GM19438 (cell line): ENCODE measurements around the gene MTA1.

Source experiments
- ATAC-seq: cut with Tn5 transposase; IDR thresholded peaks from one replicate; pipeline ENCODE4 v1.9.1; 2021; ENCODE audit warnings: low read depth; ENCODE audit not compliant: unreplicated experiment

The MTA1 gene

DNA sequence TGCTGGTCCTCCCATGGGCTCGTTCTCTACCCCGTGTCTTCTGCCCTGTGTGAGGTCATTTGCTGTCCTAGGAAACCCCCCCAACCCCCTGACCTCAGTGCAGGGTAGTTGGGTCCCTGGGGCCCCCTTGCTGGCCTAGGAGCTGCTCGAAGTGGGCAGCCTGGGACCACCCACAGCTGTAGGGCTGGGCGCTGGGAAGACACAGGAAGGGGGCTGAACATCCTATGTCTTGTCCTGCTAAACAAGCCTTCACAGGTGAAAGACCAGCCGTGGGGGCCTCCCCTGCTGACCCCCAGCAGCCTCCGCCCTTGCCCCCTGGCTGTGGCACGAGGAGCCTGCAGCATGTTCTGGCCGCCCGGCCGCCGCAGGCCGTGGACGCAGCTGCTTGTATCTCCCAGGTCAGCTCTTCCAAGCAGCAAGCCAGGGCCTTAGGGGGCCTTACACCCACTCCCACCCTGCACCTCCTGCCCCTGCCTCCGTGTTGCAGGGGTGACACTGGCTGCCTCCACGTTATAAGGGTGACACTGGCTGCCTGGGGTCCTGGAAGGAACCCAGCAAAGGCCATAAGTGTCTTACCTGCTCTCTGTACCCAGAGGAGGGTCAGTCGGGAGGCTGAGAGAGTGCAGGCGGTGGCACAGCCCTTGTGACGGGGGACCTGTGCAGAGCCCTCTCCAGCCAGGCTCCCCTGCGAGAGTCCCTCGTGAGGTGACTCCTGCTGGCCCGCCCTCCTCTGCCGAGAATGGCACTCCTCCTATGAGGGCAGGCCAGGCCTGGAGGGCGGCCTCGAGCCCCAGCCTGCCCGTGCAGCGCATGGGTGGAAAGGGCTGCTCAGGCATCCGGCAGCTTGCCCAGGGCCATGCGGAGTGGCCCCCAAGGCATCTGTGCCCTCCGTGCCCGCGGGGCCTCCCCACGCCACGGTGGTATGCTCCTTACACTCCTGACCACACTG is 32.8 kb upstream of the MTA1 start:
- ATAC-seq = no peak

DNA sequence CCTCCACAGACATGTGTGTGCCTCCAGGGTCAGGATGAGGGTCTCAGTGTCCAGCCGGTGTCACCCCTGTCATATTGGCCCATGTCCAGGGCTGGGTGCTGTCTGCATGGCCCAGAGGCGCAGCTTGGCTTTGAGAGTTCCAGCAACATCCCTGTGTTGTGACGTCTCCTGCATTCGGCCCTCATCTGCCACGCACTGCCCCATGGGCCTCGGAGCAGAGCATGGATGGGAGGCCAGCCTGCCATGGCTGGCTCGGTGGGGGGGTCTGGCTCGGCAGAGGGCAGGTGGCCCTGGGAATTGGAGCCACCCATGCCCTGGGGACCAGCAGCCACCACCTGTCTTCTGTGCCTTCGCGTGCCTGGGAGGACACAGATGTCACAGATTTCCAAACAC is 32.1 kb upstream of the MTA1 start:
- no peak for ATAC-seq

DNA sequence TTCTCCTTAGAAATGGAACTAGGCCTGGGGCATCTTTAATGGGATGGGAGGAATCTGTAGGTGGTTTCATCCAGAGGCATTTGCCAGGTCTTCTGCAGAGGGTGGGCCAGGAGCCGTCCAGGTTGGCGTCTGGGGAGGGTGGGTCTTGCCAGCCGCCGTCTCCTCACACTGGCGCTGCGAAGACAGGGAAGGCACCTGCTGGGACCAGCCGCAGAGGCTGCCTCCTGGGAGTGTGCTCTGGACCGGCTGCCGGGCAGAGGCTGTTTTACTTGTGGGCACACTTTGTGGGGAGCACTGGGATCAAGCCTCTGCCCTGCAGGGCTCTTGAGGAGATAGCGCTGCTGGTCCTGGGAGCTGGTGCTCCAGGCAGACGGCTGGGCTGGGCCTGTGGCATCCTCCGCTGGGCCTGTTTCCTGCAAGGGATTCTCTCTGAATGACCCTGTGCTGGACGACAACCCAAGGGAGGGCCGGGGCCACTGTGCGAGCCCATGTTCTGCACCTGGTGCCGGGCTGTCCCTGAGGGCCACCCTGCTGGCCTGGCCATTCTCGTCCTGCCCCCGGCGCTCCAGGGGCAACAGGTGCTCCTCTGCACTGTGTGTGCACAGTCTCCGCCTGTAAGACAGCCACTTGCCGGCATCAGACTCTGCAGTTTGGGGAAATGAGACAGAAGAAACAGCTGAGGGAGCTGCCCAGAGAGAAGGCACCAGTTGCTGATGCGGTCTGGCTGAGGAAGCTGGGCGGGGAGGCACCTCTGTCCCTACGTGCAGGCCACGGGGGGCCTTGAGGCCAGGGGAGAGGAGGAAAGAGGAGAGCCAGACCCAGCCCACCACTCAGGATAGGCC is 31.3 kb upstream of the MTA1 start:
- no peak for ATAC-seq

DNA sequence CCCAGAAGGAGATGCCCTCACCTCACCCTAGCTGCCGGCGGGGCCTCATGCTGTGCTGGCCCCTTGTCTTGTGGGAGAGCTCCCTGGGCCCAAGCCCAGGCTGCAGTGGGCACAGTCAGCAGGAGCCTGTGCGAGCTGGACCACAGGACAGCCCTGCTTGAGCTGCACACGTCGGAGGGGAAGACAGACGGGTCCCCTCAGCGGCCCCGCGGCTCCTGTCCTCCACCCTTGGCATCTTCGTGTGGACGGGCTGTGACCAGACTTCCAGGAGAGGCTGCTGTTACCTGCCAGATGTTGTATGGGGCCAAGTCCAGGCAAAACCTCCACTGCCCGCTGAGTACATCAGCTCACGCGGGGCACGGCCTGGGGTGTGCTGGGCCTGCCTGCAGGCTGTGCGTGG is 30.7 kb upstream of the MTA1 start:
- ATAC-seq = no peak

DNA sequence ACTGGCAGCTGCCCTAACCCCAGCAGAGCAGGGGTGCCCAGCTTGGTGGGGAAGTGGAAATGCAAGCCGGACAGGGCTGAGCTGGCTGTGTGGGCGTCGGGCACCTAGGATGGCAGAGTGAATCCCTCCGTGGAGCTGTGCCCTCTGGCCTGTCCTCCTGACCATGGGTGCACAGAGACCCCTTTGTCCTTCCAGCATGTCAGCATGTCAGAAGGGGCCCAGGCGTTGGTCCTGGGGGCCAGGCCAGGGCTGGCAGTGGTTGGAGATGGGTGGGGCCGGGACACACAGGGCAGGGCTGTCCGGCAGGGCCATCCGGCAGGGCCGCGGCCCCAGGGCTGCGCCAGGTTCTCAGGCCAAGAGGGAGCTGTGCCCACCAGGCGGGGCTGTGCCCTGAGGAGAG is 30.1 kb upstream of the MTA1 start:
- no peak for ATAC-seq

DNA sequence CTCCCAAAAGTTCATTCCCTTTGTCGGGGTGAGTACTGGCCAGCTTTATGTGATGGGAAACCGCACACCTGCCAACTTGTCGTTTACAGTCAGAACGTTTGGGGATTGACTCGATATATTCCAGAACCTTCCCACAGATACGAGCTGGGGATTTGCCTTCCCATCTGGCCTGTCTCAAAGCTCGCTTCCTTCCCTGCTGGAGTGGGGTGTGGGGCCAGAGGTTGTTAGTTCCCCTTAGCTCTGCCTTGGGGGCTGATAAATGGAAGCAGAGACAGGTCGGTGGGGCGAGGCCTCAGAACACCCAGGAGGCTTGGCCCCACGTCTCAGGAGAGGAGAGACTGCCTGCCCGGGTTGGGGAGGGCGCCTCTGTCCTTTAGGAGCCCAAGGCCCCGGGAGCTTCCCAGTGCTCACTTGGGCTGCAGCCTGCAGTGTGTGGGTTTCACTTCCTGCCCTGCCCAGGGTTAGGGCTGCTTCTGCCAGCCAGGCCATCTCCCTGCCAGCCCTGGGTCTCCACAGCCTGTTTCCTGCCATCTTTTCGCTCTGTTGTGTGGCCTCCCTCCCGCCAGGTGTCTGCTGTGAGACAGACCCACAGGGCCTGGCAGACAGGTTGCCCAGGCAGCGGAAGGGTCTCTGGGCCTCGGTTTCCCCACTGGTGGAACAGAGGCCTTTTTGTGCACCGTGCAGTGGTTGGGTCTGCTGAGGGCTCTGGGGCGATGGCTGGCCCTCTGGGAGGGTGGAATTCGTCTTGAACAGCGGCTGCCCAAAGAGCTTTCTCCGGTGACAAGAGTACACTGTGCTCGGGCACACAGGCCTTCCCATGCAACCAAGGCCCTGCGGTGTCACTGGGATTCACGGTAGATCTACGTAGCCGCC is 29.4 kb upstream of the MTA1 start:
- no peak for ATAC-seq

DNA sequence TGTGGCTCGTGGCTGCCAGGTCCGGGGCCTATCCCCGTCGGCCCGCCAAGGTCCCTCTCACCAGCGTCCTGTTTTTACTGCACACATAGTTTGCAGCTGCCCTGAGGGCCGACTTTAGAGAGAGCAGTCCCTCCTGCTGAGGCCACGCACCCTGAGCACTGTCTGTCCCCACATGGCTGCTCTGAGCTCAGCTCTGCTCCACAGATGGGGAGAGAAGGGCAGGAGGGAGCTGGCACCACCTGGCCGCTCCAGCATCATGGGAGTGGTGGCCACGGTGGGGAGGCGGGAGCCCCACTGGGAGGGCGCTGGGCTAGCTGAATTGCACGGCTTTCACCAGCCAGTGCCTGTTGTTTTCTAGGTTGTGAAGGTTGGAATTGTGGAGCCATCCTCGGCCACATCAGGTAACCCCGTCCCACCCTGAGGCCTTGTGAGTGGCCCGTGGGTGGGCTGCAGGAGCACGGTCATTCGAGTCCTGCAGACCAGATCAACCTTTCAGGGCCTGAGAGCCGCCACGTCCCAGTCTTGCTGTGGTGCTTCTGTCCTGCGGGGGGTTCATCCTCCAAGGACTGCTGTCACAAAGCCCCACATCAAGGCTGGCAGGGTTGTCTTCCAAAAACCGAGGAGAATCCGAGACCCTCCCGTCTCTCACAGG is 28.7 kb upstream of the MTA1 start:
- ATAC-seq = no peak

DNA sequence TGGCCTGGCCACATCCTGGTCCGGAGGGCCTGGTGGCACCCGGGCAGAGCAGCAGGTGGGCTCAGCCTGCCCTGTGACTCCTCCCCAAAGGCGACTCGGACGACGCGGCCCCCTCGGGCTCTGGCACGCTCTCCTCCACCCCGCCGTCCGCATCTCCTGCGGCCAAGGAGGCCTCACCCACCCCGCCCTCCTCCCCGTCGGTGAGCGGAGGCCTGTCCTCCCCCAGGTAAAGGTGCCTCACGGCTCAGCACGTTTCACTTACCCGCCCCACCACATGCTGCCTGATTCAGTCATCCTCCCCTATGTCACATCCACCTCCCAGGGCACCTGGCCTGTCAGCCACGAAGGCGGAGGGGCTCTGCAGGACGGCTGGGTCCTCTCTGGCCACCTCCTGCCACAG is 28.1 kb upstream of the MTA1 start:
- no peak for ATAC-seq

DNA sequence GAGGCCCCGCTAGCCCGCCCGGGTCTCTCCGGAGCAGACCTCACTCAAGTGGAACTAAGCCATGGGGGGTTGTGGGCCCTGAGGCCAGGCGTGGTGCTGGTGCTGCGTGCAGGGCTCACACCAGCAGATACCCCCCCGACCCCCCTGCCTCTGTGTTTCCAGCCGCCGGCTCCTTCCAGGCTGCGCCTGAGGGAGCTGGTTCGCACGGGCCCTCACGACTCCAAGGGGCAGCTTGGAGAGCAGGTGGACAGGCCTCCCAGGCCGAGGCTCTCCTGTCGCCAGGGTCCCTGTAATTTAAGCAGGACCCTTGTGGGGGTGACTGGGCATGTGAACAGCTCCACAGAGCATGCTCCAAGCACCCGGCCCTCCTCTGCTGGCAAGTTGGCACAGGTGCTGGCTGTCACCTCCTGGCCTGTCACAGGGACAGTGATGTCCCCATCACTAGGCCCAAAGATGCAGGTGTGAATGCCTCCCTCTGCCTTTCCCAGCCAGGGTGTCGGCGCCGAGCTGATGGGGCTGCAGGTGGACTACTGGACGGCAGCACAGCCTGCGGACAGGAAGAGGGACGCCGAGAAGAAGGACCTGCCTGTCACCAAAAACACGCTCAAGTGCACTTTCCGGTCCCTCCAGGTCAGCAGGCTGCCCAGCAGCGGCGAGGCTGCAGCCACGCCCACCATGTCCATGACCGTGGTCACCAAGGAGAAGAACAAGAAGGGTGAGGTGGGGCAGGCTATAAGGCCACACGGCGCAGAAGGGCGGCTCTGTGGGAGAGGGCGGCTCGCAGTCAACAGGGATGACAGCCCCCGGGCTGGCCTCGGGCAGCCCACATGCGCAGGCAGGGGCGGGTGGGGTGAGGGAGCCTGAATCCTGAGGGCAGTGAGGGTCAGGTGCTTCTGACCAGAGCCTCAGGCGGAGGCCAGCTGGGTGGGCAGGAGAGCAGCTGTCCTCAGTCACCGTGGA is 27.2 kb upstream of the MTA1 start:
- ATAC-seq = no peak

DNA sequence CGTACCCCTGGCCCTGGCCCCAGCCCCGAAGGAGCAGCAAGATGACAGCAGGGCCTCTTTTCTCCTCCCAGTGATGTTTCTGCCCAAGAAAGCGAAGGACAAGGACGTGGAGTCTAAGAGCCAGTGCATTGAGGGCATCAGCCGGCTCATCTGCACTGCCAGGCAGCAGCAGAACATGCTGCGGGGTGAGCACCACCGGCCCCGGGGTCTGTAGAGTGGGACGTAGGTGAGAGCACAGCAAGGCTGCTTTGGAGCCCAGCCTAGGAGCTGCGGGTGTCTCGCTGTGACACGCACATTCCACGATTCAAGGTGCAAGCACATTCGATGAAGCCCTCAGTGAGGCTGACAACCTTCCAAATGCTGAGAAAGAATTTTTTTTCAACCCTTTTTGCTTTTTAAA is 26.5 kb upstream of the MTA1 start:
- ATAC-seq = no peak

DNA sequence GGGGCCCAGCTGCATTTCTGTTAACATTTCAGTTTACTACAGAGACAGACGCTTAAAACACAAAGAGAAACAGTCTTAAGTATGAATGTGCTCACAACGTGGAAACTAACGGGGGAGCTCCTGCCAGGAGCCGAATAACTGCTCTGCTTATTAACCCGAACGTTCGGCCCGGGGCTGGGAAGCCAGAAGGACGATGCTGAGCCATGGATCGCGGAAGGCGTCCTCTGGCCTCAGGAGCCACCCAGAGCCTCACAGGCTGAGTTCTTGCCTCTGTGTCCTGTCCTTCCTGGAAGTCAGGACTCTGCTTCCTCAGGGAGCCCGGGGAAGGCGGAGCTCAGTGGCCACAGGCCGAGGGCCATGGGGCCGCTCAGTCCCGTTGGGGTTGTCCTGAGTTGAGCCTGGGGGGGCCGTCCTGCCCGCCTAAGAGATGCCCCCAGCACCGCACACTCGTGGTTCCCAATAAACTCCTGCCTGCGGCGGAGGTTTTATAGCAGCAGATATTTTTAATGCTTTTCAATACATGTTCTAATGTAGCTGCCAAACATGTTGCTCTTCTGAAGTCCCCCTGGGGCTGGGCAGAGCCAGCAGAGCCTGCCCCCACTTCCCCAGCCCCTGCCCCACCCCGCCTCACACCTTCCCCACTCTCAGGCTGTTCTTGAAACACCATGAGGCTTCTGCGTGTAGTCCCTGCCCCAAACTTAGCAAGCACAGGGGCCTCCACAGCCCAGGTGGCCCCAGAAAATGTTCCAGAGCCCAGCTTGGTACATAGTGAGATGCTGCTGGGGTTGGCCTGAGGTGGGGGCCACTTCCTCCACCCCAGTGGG is 24.7 kb upstream of the MTA1 start:
- no peak for ATAC-seq

DNA sequence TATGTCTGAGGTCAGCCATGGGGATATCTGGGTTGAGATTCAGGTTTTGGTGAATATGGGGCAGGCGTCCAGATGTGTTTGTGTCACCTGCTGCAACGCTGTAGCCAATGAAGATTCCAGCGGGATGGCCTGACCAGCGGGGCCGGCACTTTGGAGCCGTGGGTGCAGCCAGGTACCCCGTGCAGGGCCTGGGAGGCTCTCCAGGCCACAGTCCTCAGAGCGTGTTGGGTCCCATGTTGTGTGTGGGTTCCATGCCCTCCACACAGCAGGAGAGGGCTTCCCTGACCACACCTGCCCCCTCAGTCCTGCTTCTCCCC is 24.1 kb upstream of the MTA1 start:
- ATAC-seq = no peak

DNA sequence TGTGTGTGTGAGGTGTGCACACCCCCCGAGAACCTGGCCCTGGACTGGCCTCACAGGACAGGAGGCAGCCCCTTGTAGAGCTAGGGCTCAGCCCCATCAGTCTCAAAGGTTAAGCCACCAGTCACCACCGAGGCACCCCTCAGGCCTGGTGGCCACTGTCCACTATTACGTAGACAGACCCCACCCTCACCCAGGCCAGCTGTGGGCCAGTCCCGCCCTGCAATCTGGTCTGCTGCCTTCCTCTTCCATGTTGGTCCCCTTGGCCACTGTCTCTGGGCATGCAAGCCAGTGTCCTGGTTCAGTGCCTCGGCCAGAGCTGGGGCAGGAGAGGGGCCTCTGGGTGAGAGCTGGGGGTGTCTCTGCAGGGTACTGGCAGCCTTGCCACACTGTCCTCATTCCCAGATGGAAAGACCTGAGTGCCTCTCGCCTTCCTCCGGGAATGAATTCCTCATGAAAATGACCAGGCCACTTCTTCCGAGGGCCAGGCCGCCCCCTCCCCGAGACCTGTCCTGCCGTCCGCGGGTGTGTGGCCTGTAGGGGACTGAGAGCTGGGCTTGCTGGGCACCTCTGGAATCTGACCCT is 22.2 kb upstream of the MTA1 start:
- ATAC-seq = no peak

DNA sequence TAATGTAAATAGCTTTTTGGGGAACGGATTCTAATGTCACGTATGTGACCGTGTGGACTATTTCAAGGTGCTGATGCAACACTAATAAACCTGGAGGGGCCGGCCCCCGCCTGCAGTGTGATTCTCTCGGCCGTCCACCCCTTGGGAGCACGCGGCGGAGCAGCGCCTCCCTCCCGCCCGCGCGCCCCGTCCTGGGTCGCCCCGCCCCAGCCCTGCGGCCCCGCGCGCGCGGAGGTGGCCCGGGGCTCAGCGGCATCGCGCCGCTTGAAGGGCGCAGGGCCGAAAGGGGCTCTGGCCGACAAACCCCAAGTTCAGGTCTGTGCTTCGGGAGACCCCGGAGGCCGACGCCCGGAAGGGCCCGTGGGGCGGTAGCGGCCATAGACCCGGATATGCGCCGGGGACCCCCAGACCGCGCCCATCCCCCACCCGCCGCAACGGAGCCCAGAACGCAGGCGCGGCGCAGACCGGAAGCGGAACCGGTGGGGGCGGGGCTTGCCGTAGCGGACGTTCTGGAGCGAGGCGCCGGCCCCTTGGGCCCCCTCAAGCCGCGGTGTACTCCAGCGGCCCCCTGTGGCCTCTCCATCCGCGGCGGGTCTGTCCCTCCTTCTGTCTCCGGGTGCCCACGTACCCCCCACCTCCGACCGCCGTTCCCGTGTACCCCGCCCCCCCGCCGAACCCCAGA is 21.4 kb upstream of the MTA1 start, which contains the start of gene TEX22:
TEX22 (plus strand) TSS at position 495 of the 682 bp plus-strand sequence. CDS start 803 bp downstream, outside the sequence.
- peak; percentile 78 for ATAC-seq

DNA sequence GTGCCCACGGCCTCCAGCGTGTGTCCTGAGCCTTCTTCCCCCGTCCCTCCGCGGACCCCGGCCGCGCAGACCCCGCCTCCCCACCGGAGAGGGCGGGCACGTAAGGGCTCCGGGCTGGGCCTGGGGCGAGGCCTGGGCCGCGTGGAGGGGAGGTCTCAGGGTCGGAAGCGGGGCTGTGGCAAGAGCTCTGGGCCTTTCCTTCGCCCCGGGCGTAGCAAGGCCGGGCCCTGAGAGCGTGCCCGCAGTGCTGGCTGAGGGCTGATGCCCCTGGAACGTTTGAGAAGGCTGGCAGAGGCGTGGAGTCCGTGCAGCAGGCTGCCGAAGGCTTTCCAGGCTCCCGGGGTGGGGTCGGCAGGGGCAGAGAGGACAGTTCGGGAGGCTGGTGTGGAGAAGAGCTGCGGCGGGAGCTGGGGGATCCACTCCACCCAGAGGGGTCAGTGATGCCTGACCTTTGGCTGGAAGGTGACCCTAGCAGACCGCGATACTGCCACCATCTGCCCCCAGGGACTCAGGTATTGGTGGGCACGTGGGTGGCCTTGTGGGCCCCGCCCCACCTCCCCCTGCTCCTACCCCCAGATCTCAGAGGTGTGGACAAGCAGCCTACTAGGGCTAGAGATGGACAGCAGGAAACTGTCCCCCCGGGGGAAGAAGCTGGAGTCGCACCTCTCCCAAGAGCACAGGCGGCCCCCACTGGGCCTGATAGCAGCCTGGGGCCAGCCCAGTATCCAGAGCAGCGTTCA is 20.7 kb upstream of the MTA1 start:
- ATAC-seq = peak; percentile 42

DNA sequence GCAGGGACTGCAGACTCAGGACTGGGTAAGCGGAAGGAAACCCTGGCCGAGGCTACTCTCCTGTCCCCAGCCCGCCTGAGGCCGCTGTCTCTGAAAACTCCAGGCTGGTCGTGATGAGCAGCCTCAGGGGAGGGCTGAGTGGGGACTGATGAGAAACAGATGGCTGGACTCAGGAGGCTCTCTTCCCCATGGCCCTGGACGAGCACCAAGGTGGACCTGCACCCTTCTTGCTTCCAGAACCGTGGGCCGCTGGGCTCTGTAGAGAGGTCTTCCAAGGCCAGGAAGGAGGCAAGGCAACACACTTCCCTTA is 20.2 kb upstream of the MTA1 start:
- no peak for ATAC-seq

DNA sequence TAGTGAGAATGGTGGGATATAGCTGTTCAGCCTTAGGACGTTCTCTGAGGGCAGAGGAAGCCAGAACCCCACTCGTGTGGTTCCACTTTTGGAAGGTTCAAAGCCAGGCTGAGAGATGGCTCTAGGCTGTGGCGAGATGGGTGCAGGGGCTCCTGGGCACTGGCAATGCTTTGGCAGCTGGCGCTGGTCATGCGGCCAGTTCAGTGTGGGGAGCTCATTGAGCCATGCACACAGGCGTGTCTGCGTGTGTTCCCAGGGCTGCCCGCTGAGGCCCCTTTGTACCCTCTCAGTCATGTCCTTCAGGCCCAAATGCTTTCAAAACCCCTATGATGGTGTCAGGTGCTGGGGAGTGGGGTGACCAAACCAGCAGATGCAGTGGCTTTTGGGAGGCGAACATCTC is 19.6 kb upstream of the MTA1 start:
- no peak for ATAC-seq
